K562 (cell line): Measurements from ENCODE around the gene DNAAF1. TPM values are rescaled to one million over a fixed set of nuclear protein-coding genes. Genes with fewer than 3 reads are reported as not detected.
A peak's percentile ranks its signal among the peaks of the same experiment; 100 is the strongest.

ENCODE experiments used
- AFF4 ChIP-seq: sonication (generic); formaldehyde crosslinking; IDR thresholded peaks from 2 replicates; pipeline ENCODE4 v1.8.0; 2023; ENCODE audit warnings: mild to moderate bottlenecking, missing genetic modification reagents
- BRF2 ChIP-seq: IDR thresholded peaks from 3 replicates; pipeline ENCODE4 v1.6.1; 2011; ENCODE audit warnings: borderline replicate concordance, mild to moderate bottlenecking; ENCODE audit not compliant: insufficient read length, insufficient read depth
- CLOCK ChIP-seq: fragments of 250-450 bp; sonication (Bioruptor Pico); IDR thresholded peaks from 2 replicates; pipeline ENCODE4 v1.4.0; 2020; ENCODE audit warnings: mild to moderate bottlenecking, moderate library complexity, borderline replicate concordance
- DMBX1 ChIP-seq: fragments of 250-450 bp; sonication (Bioruptor Pico); IDR thresholded peaks from 2 replicates; pipeline ENCODE4 v1.8.0; 2022; ENCODE audit warnings: inconsistent platforms, mild to moderate bottlenecking, moderate library complexity, borderline replicate concordance
- ELF4 ChIP-seq: fragments of 450-650 bp; formaldehyde crosslinking; IDR thresholded peaks from 2 replicates; pipeline ENCODE4 v1.4.0; 2022; ENCODE audit warnings: missing genetic modification characterization
- ETV5 ChIP-seq: sonication (generic); formaldehyde crosslinking; IDR thresholded peaks from 2 replicates; pipeline ENCODE4 v1.4.0; 2020; ENCODE audit warnings: low read depth, mild to moderate bottlenecking, missing genetic modification reagents
- GATAD2A ChIP-seq: fragments of 450-650 bp; IDR thresholded peaks from 2 replicates; pipeline ENCODE4 v1.6.1; 2017
- HDAC1 ChIP-seq, 2 experiments: fragments of 450-650 bp; IDR thresholded peaks; 2 replicates each; pipeline ENCODE4 v1.6.1; 2016 to 2017; ENCODE audit warnings: inconsistent platforms in 1 of 2, mild to moderate bottlenecking in 1 of 2, moderate library complexity in 1 of 2
- KAT2B ChIP-seq: IDR thresholded peaks from one replicate; pipeline ENCODE4 v1.6.1; 2012; ENCODE audit warnings: low read depth, mild to moderate bottlenecking, control low read depth, inconsistent platforms, low read length, moderate library complexity
- KAT7 ChIP-seq: sonication (generic); formaldehyde crosslinking; IDR thresholded peaks from 2 replicates; pipeline ENCODE4 v1.8.0; 2022; ENCODE audit warnings: missing genetic modification reagents, mild to moderate bottlenecking, borderline replicate concordance
- KDM5B ChIP-seq: fragments of 200-600 bp; sonication (generic); IDR thresholded peaks from 2 replicates; pipeline ENCODE4 v1.6.1; 2012; ENCODE audit warnings: low read depth, mild to moderate bottlenecking, moderate library complexity, low read length, control low read depth, inconsistent platforms; ENCODE audit not compliant: insufficient replicate concordance
- KLF1 ChIP-seq: fragments of 450-650 bp; IDR thresholded peaks from 2 replicates; pipeline ENCODE4 v1.6.1; 2016; ENCODE audit warnings: missing genetic modification characterization, missing compliant biosample characterization
- MXI1 ChIP-seq: IDR thresholded peaks from 2 replicates; pipeline ENCODE4 v1.6.1; 2011; ENCODE audit warnings: low read depth, mild to moderate bottlenecking, improper control_type of control experiment, low read length
- NFIC ChIP-seq: fragments of 450-650 bp; IDR thresholded peaks from 2 replicates; pipeline ENCODE4 v1.6.1; 2017; ENCODE audit warnings: mild to moderate bottlenecking, inconsistent platforms
- NUFIP1 ChIP-seq: fragments of 450-650 bp; IDR thresholded peaks from 2 replicates; pipeline ENCODE4 v1.6.1; 2018; ENCODE audit not compliant: partially characterized antibody
- TBL1XR1 ChIP-seq, 2 experiments: IDR thresholded peaks; 2 replicates each; pipeline ENCODE4 v1.6.1; 2012; ENCODE audit warnings: improper control_type of control experiment in 2 of 2, low read length in 2 of 2, mild to moderate bottlenecking in 1 of 2
- TBP ChIP-seq: optimal IDR thresholded peaks from 2 replicates; pipeline ENCODE3; 2011; ENCODE audit warnings: low read depth, low read length, improper control_type of control experiment
- TEAD2 ChIP-seq: fragments of 450-650 bp; IDR thresholded peaks from 2 replicates; pipeline ENCODE4 v1.6.1; 2016; ENCODE audit warnings: missing genetic modification characterization, control low read depth, missing compliant biosample characterization
- ZNF175 ChIP-seq: fragments of 200-800 bp; sonication (Bioruptor generic); IDR thresholded peaks from 2 replicates; pipeline ENCODE4 v1.6.1; 2016; ENCODE audit warnings: low read depth, mild to moderate bottlenecking, missing genetic modification characterization, missing compliant biosample characterization
- ZNF76 ChIP-seq: fragments of 250-450 bp; sonication (Bioruptor Pico); IDR thresholded peaks from 2 replicates; pipeline ENCODE4 v1.4.0; 2020; ENCODE audit warnings: mild to moderate bottlenecking, moderate library complexity, borderline replicate concordance
- polyA plus RNA-seq, 8 experiments: library from polyadenylated mRNA; depleted of rRNA in 4 of 8; stranded (reverse) in 5 of 8; unstranded in 3 of 8; fragments of >200 nt; fragmentation: Nextera tagmentation in 2 of 8; fragmentation: Illumina TruSeq in 1 of 8; extraction: Ambion mirVana in 2 of 8; extraction: Trizol in 1 of 8; gene quantifications; 2 replicates each; pipeline versions ENCODE4 v1.2.1 to v1.2.3, GENCODE V29; 2011 to 2014; ENCODE audit warnings: inconsistent platforms in 1 of 8, missing spikeins in 1 of 8
- total RNA-seq, 7 experiments: library from RNA; depleted of rRNA in 6 of 7; stranded (reverse); fragments of >200 nt in 6 of 7; fragmentation: Illumina TruSeq in 2 of 7; extraction: Trizol in 2 of 7; gene quantifications; 2 replicates each; pipeline versions ENCODE4 v1.2.1 to v1.2.3, GENCODE V29; 2011 to 2021; ENCODE audit warnings: low replicate concordance in 1 of 7

The DNAAF1 gene
- total and polyA plus RNA-seq, 9 of the 15 experiments (the other 6 are each of a cell fraction or from before 2014, with no cell fraction given), result 0.01 TPM; not detected in 8

DNA sequence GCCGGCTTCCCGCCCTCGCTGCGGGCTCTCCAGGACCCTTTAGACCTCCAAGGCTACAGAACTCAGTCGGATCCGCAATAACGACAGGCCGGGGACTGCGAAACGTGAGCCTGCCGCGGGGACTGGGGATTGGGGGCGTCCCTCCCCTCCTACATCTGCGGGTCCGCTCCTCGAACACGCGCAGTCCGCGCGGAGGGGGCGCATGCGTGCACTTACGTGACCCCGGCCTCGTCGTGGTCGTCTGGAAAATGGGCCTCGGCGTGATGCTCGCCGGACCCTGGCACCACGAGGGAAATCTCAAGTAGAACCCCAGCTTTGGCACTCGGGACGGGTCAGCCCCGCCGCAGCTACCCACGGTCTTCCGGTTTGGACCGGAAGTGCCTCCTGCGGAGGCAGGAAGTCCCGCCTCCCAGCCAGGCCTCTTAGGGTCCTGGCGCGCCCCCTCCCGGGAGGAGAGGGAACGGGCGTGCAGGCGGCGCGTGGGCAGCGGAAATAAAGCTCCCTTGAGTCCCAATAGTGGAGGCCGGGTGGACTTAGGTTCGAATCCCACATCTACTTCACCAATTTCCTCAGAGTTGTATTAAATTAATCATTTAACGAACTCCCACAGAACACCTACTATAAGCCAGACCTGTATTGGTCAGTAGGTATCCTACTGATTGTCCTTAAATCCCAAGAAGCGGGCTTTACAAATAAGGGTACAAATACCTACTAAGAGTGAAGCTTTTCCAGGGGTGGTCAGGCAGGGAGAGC lies 41.8 kb downstream of the DNAAF1 start, which contains the start of gene TAF1C (continued):
- TF ChIP-seq AFF4 (CRISPR knock-in tag) (no peak), TBP (peak; percentile 81), KAT2B (no peak), NUFIP1 (no peak), GATAD2A (peak; percentile 41; the same call in 1 of the 2 replicates), ZNF76 (CRISPR knock-in tag) (no peak), HDAC1 (IDR thresholded peaks at IDR 0.05) (peak in 1 of 2 experiments; percentile 95; a peak in 2 of 4 replicates), ETV5 (0 out of 2 replicates have a peak, but pooled peaks have one; percentile 79), KLF1 (tag) (0 out of 2 replicates have a peak, but pooled peaks have one; percentile 50), KDM5B (peak; percentile 81), DMBX1 (CRISPR knock-in tag) (no peak), NFIC (peak; percentile 67), ZNF175 (CRISPR knock-in tag) (0 out of 2 replicates have a peak, but pooled peaks have one; percentile 45), MXI1 (peak; percentile 47; the same call in 1 of the 2 replicates), KAT7 (CRISPR knock-in tag) (peak; percentile 28; the same call in 1 of the 2 replicates), TBL1XR1 (IDR thresholded peaks at IDR 0.05; ENCODE audit: low read length in 2 of 2) (peak; percentile 17 to 43; a peak in 3 of 4 replicates), TEAD2 (tag) (no peak), ELF4 (CRISPR knock-in tag) (peak; percentile 84), CLOCK (CRISPR knock-in tag) (no peak), BRF2 (no peak)
